Subcutaneous abdominal adipose tissue (tissue), 5 donors: ENCODE measurements around the gene HDAC7.

Experiments used
- H3K27ac ChIP-seq: one replicate; pipeline ENCODE4 v1.7.0; 2013; ENCODE audit warnings: low read depth, mild to moderate bottlenecking, inconsistent platforms, low read length, moderate library complexity
- H3K27me3 ChIP-seq, 5 donors: one replicate each; pipeline ENCODE4 v1.7.0; 2013; ENCODE audit warnings: low read length in 5 of 5, inconsistent platforms in 1 of 5; ENCODE audit not compliant: control insufficient read depth in 5 of 5, insufficient read depth in 4 of 5
- H3K36me3 ChIP-seq, 5 donors: one replicate each; pipeline ENCODE4 v1.7.0; 2013; ENCODE audit warnings: low read length in 5 of 5; ENCODE audit not compliant: control insufficient read depth in 5 of 5, insufficient read depth in 5 of 5
- H3K4me1 ChIP-seq, 5 donors: one replicate each; pipeline ENCODE4 v1.7.0; 2013; ENCODE audit warnings: low read length in 5 of 5, mild to moderate bottlenecking in 3 of 5, moderate library complexity in 1 of 5; ENCODE audit not compliant: control insufficient read depth in 5 of 5, insufficient read depth in 5 of 5
- H3K4me3 ChIP-seq, 5 donors: one replicate each; pipeline ENCODE4 v1.7.0; 2013; ENCODE audit warnings: low read length in 5 of 5, low read depth in 1 of 5
- H3K9ac ChIP-seq, 5 donors: one replicate each; pipeline ENCODE4 v1.7.0; 2013; ENCODE audit warnings: low read length in 5 of 5, mild to moderate bottlenecking in 4 of 5, moderate library complexity in 3 of 5
- H3K9me3 ChIP-seq, 5 donors: one replicate each; pipeline ENCODE4 v1.7.0; 2013; ENCODE audit warnings: low read length in 5 of 5; ENCODE audit not compliant: control insufficient read depth in 5 of 5
- donor health status: healthy.
- donor health status: healthy.
- donor health status: healthy.
- donor health status: healthy.
- donor health status: healthy.

HDAC7 gene

GRCh38 chr12:47782372-47782770 is 37.3 kb downstream of the HDAC7 start:
- H3K4me1 ChIP-seq, result peaks cover 2 to 29% (median 26%) of the 10 kb centered on the region in 5 donors
- no peaks in the 10 kb centered on the region for H3K27me3 ChIP-seq
- no peak overlapping the region for H3K9ac ChIP-seq
- H3K4me3 ChIP-seq, result no peak overlapping the region
- H3K9me3 ChIP-seq, result no peaks in the 10 kb centered on the region
- no peak overlapping the region for H3K27ac ChIP-seq
- peaks cover 0 to 67% (median 60%) of the 10 kb centered on the region in 5 donors for H3K36me3 ChIP-seq

DNA sequence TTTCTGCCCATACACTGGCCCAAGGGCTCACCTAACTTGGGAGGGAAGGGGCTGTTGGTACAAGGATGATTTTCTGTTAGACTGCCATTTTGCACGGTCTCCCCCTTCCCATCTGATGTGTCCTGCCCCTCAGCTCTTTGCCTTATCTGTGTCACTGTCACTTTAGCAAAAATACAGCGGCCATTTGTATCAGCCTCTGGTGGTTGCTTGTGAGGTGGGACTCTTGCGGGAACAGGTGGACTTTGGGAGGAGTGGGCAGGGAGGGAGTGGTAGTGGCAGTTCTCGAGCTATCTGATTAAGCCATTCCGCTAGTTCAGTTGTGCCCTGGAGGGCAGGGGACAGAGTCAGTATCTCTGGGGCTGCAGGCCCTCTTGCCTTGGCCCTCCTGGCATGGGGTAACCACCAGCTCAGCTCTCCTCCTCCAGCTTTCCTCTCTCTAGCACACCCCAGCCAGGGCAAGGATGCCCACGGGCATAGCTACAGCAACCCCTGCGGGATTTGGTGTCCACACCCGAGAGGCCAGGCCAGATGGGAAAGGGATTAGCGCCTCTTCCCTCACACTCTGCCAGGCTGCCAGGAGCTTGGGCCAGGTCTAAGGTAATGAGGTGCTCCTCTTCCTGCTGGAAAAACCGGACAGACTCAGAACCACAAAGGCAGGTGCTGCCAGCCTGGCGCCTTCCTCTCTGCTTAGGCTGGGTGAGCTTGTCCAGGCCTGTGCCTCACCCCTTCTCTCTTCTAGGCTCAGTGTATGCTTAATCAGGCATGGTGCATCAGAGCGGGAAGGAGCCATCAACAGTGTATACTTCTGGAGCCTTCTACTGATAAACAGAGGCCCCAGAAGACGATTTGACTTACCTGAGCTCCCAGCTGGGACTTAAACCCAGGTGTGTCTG is 38.0 kb downstream of the HDAC7 start:
- Histone ChIP-seq H3K9me3 (no peaks in the 10 kb centered on the region), H3K27ac (no peak overlapping the region), H3K9ac (no peak overlapping the region), H3K36me3 (peaks cover 0 to 61% (median 54%) of the 10 kb centered on the region in 5 donors), H3K4me1 (peaks cover 9 to 35% (median 32%) of the 10 kb centered on the region in 5 donors), H3K27me3 (no peaks in the 10 kb centered on the region), H3K4me3 (no peak overlapping the region)

DNA sequence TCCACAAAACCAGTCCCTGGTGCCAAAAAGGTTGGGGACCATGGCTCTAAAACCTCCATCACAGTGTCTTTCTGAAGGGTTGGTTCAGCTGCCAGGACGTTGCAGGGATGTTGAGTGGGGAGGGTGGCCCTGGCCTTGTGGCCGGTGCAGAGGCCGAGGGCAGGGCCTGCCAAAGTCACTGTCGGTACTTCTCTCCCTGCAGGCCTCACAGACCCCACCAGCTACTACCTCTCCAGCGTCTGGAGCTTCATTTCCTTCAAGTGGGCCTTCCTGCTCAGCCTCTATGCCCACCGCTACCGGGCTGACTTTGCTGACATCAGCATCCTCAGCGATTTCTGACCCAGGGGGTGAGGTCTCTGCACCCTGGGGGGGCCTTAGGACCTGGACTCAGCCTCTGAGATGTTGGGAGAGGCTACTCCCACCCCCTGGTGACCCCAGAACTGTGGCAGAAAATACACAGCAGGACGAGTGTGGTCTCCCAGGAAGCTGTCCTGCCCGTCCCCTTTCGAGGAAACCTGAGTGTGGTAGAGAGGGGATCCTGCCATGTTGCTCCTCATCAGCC is 39.7 kb downstream of the HDAC7 start:
- no peak overlapping the region for H3K9ac ChIP-seq
- H3K9me3 ChIP-seq, result no peaks in the 10 kb centered on the region
- H3K36me3 ChIP-seq, result peaks cover 0 to 44% (median 37%) of the 10 kb centered on the region in 5 donors
- peaks cover 13 to 51% (median 45%) of the 10 kb centered on the region in 5 donors for H3K4me1 ChIP-seq
- no peaks in the 10 kb centered on the region for H3K27me3 ChIP-seq
- no peak overlapping the region for H3K4me3 ChIP-seq
- H3K27ac ChIP-seq, result no peak overlapping the region

DNA sequence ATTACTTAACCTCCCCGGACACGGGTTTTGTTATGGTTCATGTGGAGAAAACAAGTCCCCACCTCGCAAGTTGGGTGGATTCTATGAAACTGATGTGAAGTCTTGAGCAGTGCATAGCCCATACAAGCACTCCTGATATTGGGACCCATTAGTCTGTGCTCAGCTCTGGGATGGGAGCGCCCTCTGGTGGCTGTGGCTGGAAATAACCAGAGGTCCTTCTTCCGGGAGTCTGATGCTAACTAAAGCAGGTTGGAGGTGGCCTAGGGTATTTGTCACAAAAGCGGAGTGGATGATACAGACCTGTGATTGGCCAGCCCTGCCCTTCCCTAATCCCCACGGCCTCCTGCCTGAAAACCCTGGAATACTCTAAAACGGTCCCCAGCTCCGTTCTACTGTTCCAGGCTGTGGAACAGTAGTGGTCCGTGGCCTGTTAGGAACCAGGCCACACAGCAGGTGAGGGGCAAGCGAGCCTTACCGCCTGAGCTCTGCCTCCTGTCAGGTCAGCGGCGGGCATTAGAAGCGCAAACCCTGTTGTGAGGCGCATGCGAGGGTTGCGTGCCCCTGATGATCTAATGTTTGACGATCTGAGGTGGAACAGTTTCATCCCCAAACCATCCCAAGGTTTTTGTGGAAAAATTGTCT is 40.3 kb downstream of the HDAC7 start:
- H3K36me3 ChIP-seq, result peaks cover 0 to 38% (median 31%) of the 10 kb centered on the region in 5 donors
- H3K4me3 ChIP-seq, result no peak overlapping the region
- H3K27ac ChIP-seq, result no peak overlapping the region
- H3K27me3 ChIP-seq, result no peaks in the 10 kb centered on the region
- no peak overlapping the region for H3K9ac ChIP-seq
- no peaks in the 10 kb centered on the region for H3K9me3 ChIP-seq
- H3K4me1 ChIP-seq, result peaks cover 13 to 57% (median 51%) of the 10 kb centered on the region in 5 donors

DNA sequence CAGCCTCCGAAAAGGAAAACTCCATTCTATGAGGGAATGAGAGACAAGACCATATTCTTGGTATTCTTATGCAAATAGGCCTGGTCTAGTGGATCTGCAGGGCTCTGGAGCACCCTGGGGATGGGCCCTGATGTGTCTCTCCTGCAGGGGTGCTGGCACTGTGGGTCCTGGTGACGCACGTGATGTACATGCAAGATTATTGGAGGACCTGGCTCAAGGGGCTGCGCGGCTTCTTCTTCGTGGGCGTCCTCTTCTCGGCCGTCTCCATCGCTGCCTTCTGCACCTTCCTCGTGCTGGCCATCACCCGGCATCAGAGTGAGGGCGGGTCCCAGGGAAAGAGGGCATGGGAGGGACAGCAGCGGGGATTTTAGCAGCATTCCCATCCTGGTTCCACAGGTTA is 40.8 kb downstream of the HDAC7 start:
- Histone ChIP-seq H3K4me3 (no peak overlapping the region), H3K9ac (no peak overlapping the region), H3K4me1 (peaks cover 13 to 62% (median 55%) of the 10 kb centered on the region in 5 donors), H3K27me3 (no peaks in the 10 kb centered on the region), H3K27ac (no peak overlapping the region), H3K9me3 (no peaks in the 10 kb centered on the region), H3K36me3 (peaks cover 0 to 32% (median 25%) of the 10 kb centered on the region in 5 donors)

GRCh38 chr12:47777741-47778558 is 41.8 kb downstream of the HDAC7 start:
- H3K9ac ChIP-seq, result peak overlapping the region in 3 of 5 donors; percentile 24 to 33 (median 31)
- H3K36me3 ChIP-seq, result peaks cover 0 to 23% (median 17%) of the 10 kb centered on the region in 5 donors
- peak overlapping the region; percentile 74 for H3K27ac ChIP-seq
- H3K27me3 ChIP-seq, result no peaks in the 10 kb centered on the region
- no peak overlapping the region for H3K4me3 ChIP-seq
- H3K9me3 ChIP-seq, result no peaks in the 10 kb centered on the region
- peaks cover 13 to 62% (median 59%) of the 10 kb centered on the region in 5 donors for H3K4me1 ChIP-seq

- Histone ChIP-seq H3K9ac (peak overlapping the region in 4 of 5 donors; percentile 23 to 50 (median 32)), H3K4me1 (peaks cover 13 to 69% (median 65%) of the 10 kb centered on the region in 5 donors), H3K27ac (peak overlapping the region; percentile 74)
Measured at GRCh38 chr12:47777151-47777550, 42.6 kb downstream of the HDAC7 start.

GRCh38 chr12:47776471-47777143 is 43.1 kb downstream of the HDAC7 start:
- Histone ChIP-seq H3K27ac (peak overlapping the region; percentile 74), H3K4me1 (peaks cover 13 to 72% (median 65%) of the 10 kb centered on the region in 5 donors), H3K9ac (peak overlapping the region in 4 of 5 donors; percentile 23 to 50 (median 32)), H3K36me3 (peaks cover 0 to 10% (median 6%) of the 10 kb centered on the region in 5 donors), H3K27me3 (no peaks in the 10 kb centered on the region), H3K4me3 (no peak overlapping the region), H3K9me3 (no peaks in the 10 kb centered on the region)

More at GRCh38 chr12:47777151-47777550, 42.6 kb downstream of the HDAC7 start:
- Histone ChIP-seq H3K27me3 (no peaks in the 10 kb centered on the region), H3K36me3 (peaks cover 0 to 15% (median 11%) of the 10 kb centered on the region in 5 donors), H3K9me3 (no peaks in the 10 kb centered on the region), H3K4me3 (no peak overlapping the region)
